NCI-H345 treated with DMSO at 0.1 percent for 48 hours (cell line): ENCODE results near the gene SMIM13.

Source experiments
- DNase-seq: peaks from one replicate; lab custom pipeline; 2025; ENCODE audit not compliant: unreplicated experiment; lab: John Stamatoyannopoulos, UW

Gene SMIM13

DNA sequence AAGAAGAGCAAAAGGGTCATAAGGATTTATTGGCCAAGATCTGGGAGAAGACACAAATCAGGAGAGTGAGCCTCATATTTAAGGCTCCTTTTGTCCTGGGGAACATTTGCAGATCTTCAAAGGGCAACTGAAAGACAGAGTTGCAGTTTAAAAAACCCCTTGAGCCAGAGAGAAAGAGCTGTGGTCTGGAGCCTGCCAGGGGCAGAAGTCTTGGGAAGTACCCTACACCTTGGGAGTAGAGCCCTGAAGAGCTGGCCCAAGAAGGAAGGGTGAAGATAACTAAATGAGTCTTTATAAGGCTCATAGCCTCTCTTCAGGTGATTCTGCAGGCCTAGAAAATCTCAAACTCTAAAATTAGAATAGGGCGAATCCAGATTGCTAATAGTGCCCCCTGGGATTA, 57.9 kb downstream of the SMIM13 start:
- DNase-seq: no peak

- no peak for DNase-seq
Measured at GRCh38 chr6:11152581-11152980, 58.9 kb downstream of the SMIM13 start.

DNA sequence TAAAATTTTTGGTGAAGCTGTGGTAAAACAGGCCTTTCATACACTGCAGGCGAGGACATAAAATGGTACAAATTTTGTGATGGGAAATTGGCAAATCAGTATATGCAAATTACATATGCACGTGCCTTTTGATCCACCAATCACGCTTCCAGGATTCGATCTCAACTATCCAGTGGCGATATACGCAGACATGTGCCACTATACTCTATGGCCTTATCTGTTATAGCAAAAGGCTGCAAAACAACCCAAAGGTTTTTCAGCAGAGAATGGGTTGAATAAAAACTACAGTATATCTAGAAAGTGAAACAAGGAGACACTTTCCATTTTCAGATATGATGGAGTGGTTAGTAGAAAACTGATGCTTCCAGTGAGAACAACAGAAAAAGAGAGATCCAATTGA, 59.8 kb downstream of the SMIM13 start:
- no peak for DNase-seq

GRCh38 chr6:11155589-11155988, 62.0 kb downstream of the SMIM13 start:
- DNase-seq: no peak

- no peak for DNase-seq
Measured at GRCh38 chr6:11160199-11160598, 66.6 kb downstream of the SMIM13 start.

DNA sequence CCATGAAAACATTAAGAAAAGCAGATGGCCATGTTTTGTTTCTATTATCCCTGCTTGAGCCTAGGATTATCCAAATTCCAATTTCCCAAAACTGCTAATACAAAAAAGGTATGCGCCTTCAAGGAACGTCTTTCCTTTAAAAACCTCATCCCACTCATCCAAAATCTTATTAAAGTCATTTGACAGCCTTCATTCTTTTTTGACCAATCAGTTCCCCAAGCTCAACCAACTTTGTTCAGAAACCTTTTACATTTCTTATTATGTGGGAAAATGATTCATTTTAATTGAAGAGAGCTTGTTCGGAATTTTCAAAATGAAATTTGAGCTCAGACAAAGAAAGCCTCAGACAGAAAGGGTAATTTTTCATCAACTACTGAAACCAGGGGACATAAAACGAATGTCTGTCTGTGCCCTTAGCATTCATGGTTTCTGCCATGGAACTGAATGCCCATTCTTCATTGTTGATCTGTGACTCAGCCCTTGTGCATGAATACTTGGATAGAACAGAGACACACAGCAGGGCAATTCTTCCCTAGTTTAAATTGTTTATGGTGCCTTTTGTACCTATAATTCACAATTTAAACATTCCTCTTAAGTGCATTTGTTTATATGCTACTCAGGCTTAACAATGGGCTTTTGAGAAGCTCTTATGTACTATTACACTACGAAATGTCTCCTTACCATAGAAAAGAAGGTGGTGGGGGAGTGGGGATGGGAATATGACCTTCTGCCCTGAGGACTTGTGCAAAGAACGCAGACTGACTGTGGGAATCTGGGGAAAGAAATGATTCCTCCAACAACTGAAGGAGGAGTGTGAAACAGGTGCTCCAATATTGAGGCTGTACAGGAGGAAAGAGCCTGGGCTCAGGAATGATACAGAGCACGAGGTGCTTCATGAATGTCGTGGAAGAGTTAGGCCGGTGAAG, 67.7 kb downstream of the SMIM13 start:
- no peak for DNase-seq

GRCh38 chr6:11162262-11162661, 68.6 kb downstream of the SMIM13 start:
- DNase-seq: no peak

DNA sequence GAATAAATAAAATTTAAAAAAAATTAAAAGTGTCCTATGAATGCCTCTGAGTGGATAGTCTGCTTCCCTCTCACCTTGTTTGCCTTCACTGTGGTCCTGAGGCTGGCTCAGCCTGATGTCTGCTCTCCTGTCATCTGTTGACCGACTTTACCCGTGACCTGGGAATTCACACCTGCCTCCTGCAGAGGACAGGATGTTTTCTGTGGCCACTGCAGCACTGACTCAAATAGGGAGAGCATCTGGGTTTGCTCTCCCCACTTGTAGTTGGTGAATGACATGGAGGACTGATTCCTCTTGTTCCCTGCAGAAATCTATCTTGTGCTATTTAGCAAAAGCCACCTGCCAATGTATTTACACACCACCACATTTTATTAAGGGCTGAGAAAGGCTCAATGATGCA, 70.3 kb downstream of the SMIM13 start:
- DNase-seq: no peak

GRCh38 chr6:11164717-11165646, 71.3 kb downstream of the SMIM13 start:
- no peak for DNase-seq

DNA sequence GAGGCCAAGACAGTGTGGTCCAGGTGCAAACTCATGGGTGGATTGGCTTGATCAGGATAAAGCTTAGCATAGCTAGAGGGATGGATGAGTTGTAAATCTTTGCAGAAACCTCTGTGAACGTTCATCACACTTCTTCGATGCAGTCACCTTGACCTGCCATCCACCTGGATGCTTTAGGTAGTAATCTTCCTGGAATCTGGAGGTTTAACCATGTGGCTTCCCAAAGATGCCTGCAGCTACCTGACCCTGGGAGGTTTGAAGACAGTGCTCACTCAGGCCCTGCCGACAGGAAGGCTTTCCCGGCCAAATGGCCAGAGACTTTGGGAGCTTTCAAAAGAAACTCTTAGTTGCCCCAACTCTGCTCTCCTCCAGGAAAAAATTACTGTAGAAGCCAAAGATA, 73.3 kb downstream of the SMIM13 start:
- DNase-seq: no peak

- DNase-seq: no peak
Measured at GRCh38 chr6:11168091-11168635, 74.5 kb downstream of the SMIM13 start.

GRCh38 chr6:11171952-11172351, 78.3 kb downstream of the SMIM13 start:
- DNase-seq: no peak

DNA sequence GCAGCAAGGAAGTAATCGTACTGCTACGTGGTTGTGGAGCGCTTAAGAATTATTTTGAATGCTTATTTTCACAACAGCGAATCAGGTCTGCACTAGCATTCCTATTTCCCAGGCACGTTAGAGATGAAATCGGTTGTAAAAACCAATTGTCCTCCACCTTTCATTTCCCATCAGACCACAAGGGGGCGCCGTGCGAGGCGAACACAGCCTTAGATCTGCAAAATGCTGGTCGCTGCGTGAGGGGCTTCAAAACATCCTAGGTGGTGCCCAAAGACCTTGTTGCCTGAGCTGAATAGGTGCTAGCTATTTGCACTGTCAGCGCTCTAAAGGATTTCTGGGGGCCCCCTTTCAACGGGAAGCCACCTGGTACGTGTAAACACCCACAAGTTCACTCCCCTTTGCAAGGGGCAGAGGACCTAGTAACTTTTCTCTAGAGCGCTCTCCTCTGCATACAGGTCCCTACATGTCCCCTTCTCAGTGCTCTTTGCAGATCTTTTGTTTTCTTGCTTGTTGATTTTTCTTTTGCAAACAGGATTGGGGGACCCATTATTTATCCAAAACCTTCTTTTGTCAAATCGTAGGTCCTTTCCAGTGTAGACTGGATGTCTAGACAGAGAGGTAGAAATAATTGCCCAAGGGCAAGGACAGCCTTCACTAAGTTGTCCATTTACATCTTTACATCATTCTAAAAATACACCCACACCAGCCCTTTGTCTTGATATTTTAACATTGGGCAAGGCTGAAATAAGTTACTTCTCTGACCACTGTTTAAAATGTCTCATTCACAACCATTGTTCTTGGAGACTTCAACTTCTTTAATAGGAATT, 79.1 kb downstream of the SMIM13 start:
- no peak for DNase-seq

- no peak for DNase-seq
Measured at GRCh38 chr6:11174242-11174611, 80.6 kb downstream of the SMIM13 start.

DNA sequence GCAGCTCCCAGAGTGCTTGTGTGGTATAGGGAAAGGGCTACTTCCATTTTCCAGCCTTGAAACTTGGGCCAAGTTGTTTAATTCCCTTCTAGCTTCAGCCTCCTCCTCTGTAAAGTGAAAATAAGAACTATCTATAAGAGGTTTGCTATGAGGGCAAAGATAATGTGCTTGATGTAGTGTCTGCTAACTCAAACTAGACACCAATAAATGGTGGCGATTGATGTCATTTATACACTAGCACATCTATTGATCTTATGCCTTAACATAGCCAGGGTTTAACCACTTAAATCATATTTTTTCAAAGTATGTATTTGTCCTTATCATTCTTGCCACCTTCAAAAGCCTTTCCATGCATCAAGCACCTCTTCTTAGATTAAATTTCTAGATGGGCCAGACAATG, 83.6 kb downstream of the SMIM13 start:
- no peak for DNase-seq

- no peak for DNase-seq
Measured at GRCh38 chr6:11179088-11179418, 85.4 kb downstream of the SMIM13 start.

GRCh38 chr6:11179419-11180202, 86.0 kb downstream of the SMIM13 start:
- no peak for DNase-seq

DNA sequence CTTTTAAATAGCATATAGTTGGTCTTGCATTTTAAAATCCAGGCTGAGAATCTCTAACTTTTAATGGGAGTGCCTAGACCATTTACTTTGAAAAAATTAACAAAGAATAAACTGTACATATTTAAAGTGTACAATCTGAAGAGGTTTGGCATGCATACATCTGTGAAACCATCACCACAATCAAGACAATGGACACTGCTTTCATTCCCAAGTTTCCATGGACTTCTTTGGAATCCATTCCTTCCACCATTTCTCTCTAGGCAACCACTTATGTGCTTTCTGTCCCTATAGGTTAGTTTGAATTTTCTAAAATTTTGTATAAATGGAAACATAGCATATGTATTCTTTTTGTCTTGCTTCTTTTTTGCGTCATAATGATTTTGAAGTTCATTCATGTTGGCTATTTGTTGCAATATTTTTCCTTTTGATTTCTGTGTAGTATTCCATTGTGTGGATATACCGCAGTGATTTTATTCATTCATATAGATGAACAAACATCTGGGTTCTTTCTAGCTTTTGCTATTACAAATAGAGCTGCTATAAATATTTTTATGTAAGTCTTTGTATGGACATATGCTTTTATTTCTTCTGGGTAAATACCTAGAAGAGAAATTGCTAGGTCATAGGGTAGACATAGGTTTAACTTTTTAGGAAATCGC, 88.0 kb downstream of the SMIM13 start:
- no peak for DNase-seq

- no peak for DNase-seq
Measured at GRCh38 chr6:11183761-11184362, 90.2 kb downstream of the SMIM13 start.
